Cardiac muscle cell (in vitro differentiated cells and primary cell): Measurements from ENCODE around the gene GATA2. TPM values are rescaled to one million over a fixed set of nuclear protein-coding genes. Genes with fewer than 3 reads are reported as not detected.

Experiments used
- DNase-seq, 2 donors: peaks; one replicate each; pipeline versions ENCODE4 v3.0.0 to v3.0.0-alpha.2; 2010 to 2017; ENCODE audit warnings: low read depth in 1 of 2, low spot score in 1 of 2
- H3K27ac ChIP-seq: fragments of 200-600 bp; sonication (generic); 2 replicates; pipeline ENCODE4 v1.5.1; 2016
- H3K27me3 ChIP-seq: fragments of 200-600 bp; sonication (generic); 2 replicates; pipeline ENCODE4 v1.6.0; 2016; ENCODE audit warnings: control low read depth
- H3K36me3 ChIP-seq: fragments of 200-600 bp; sonication (generic); 2 replicates; pipeline ENCODE4 v1.5.1; 2016; ENCODE audit warnings: control low read depth
- H3K4me1 ChIP-seq: fragments of 200-600 bp; sonication (generic); 2 replicates; pipeline ENCODE4 v1.8.1; 2017; ENCODE audit warnings: low read depth, mild to moderate bottlenecking, mixed run types
- H3K4me3 ChIP-seq: fragments of 200-600 bp; sonication (generic); 2 replicates; pipeline ENCODE4 v1.5.1; 2016; ENCODE audit warnings: mild to moderate bottlenecking
- H3K9me3 ChIP-seq: fragments of 200-600 bp; sonication (generic); 2 replicates; pipeline ENCODE4 v1.5.1; 2017; ENCODE audit warnings: low read depth, mild to moderate bottlenecking, control low read depth
- polyA plus RNA-seq: library from polyadenylated mRNA; unstranded; fragments of >200 nt; fragmentation: Nextera tagmentation; extraction: Ambion mirVana; gene quantifications from 2 replicates; pipeline ENCODE4 v1.2.1, GENCODE V29; 2016
- total RNA-seq: library from RNA; depleted of rRNA; stranded (reverse); fragments of >200 nt; gene quantifications from 2 replicates; pipeline ENCODE4 v1.2.3, GENCODE V29; 2016
- TF ChIP-seq, protein P1 (sequence below): IDR thresholded peaks from 2 replicates; pipeline ENCODE4 v1.5.1; 2012; ENCODE audit warnings: low read depth, mild to moderate bottlenecking, low read length

GATA2 gene
- total and polyA plus RNA-seq, 2 experiments from 2014 or later, result 15.2 to 18.3 TPM

DNA sequence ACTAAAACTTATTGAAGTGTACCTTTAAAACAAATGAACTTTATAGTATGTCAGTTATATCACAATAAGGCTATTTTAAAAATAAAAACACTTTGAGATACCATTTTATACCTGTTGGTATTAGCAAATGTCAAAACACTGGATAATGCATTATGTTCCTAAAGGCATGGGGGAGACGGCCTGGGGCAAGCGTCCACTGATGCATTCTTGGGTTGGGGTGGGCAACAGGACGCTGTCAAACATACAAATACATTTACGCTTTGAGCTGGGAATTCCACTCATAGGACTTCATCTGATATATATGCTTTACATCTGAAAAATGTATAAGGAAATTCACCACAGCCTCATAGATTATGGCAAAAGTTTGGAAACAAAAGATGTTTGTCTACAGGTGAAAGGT is 7.6 kb upstream of the GATA2 start:
- H3K27ac ChIP-seq, result no peak overlapping the region
- H3K4me3 ChIP-seq, result no peak overlapping the region
- TF ChIP-seq, protein P1, sequence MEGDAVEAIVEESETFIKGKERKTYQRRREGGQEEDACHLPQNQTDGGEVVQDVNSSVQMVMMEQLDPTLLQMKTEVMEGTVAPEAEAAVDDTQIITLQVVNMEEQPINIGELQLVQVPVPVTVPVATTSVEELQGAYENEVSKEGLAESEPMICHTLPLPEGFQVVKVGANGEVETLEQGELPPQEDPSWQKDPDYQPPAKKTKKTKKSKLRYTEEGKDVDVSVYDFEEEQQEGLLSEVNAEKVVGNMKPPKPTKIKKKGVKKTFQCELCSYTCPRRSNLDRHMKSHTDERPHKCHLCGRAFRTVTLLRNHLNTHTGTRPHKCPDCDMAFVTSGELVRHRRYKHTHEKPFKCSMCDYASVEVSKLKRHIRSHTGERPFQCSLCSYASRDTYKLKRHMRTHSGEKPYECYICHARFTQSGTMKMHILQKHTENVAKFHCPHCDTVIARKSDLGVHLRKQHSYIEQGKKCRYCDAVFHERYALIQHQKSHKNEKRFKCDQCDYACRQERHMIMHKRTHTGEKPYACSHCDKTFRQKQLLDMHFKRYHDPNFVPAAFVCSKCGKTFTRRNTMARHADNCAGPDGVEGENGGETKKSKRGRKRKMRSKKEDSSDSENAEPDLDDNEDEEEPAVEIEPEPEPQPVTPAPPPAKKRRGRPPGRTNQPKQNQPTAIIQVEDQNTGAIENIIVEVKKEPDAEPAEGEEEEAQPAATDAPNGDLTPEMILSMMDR, result no peak
- DNase-seq, result no peak
- H3K9me3 ChIP-seq, result no peaks in the 10 kb centered on the region
- H3K4me1 ChIP-seq, result peaks cover 11% of the 10 kb centered on the region
- H3K36me3 ChIP-seq, result no peaks in the 10 kb centered on the region
- peaks cover 23% of the 10 kb centered on the region for H3K27me3 ChIP-seq

DNA sequence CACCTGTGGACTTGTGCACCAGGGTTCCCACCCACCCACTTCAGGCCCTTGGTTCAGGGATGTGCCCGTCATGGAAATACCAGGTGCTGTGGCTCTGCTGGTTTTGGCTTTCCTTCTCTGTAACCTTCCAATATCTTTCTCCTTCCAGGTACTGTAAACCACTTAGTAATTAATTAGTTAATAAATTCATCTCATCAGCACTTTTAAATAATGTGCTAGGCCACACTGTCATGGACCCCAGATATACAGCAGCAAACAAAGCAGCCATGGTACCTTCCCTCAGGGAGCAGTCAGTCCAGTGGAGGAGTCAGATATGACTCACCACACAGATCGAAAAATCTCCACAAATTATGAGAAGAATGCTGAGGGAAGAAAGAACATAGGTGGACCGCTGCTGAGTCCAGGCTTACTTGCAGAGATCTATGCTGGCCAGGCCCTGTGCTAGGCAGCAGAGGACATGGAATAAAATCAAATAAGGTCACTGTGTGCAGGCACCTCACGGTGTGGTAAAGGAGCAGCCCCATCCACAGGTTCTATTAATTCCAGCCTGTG is 6.8 kb upstream of the GATA2 start:
- TF ChIP-seq, protein P1, result no peak
- Histone ChIP-seq H3K4me1 (peaks cover 11% of the 10 kb centered on the region), H3K9me3 (no peaks in the 10 kb centered on the region), H3K27me3 (peaks cover 31% of the 10 kb centered on the region), H3K36me3 (no peaks in the 10 kb centered on the region), H3K27ac (no peak overlapping the region), H3K4me3 (no peak overlapping the region)
- peak in 1 of 2 donors; percentile 46 for DNase-seq

DNA sequence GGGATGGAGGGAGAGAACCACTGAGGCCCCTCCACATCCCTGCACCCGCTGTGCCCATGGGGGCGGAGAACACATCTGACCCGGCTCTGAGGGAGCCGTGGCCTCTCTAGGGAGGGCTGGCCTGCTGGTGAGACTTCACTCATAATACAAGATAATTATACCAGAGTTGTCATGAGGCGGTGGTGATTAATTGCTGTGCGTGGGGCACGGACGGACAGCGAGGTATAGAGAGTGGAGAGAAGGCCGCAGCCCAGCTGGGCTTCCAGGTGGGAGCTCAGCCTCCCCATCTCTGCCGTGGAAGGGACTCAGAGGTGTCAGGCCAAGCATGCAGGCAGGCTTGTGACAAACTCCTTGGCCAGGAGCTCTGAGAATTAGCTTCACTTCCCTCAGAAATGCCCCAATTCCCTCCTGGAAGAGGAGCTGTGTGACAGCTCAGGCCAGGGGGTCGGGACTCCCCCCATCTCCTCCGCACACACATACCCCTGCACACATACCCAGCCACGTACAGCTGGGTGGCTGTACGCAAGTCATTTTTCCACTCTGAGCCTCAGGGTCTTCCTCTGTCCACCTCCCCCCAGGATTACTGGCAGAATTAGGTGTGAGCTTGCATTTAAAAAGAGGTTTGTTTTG is 6.0 kb upstream of the GATA2 start:
- Histone ChIP-seq H3K9me3 (no peaks in the 10 kb centered on the region), H3K36me3 (no peaks in the 10 kb centered on the region), H3K4me3 (no peak overlapping the region), H3K4me1 (peaks cover 11% of the 10 kb centered on the region), H3K27me3 (peaks cover 39% of the 10 kb centered on the region), H3K27ac (no peak overlapping the region)
- TF ChIP-seq, protein P1, result no peak
- DNase-seq, result no peak

DNA sequence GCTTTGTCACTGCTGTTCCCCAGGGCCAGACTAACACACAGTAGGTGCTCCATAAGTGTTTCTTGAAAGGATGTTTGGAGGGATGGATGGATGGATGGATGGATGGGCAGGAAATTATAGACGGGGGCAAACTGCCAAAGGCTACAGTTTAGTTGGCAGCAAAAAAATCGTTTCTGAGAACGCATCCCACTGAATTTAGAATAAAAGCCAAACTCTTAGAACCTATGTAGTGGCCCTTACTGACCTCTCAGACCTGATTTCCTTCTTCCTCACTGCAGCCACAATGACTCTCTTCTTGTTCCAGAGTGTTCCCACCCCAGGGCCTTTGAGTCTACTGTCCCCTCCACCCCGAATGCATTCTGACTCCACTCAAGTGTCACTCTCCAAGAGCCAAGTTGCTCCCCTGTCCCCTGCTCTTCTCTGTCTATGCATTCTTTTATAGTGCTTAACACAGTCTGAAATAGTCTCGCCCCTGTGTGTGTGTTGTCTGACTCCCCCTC is 5.2 kb upstream of the GATA2 start:
- Histone ChIP-seq H3K4me3 (peak overlapping the region; percentile 53), H3K27ac (no peak overlapping the region), H3K36me3 (no peaks in the 10 kb centered on the region)

DNA sequence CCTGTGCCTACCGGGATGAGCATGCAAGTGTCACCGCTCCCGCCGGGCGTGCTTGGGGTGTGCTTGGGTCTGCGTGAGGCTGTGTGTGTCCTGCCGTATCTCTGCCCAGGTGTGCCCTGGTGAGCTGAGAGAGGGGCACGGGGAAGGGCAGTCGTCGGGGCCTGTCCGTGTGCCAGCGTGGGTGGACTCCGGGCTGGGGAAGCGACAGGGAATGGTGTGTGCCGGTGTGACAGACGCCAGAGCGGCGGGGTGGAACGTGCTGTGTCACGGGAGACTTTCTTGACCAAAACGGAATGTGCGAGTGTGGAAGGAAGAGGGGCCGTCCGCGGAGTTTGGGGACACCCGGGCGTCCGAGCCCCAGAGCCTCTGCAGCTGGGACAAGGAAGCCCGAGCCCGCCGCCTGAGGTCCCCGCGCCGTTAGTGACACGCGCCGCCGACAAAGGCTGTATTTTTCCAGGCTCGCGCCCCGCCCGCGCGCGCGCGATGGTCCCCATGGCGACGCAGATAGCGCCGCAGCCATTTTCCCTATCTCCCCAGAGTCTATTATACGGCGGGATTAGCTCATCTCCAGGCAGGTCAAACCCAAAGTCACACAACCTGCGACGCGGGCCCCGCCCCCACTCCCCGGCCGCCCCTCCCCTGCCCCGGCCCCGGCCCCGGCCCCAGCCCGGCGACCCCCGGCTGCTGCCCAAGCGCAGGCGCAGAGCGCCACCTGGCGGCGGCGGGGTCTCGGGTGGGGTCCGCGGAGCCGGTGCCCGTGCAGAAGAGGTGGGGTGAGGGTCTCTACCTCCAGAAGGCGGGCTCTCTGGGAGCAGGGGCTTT is 4.5 kb upstream of the GATA2 start:
- Histone ChIP-seq H3K9me3 (no peaks in the 10 kb centered on the region), H3K27me3 (peaks cover 54% of the 10 kb centered on the region)

More for the DNA sequence above, 5.2 kb upstream of the GATA2 start:
- TF ChIP-seq, protein P1, result no peak
- no peak for DNase-seq
- Histone ChIP-seq H3K27me3 (peaks cover 47% of the 10 kb centered on the region), H3K9me3 (no peaks in the 10 kb centered on the region), H3K4me1 (peaks cover 11% of the 10 kb centered on the region)

More for the DNA sequence above, 4.5 kb upstream of the GATA2 start:
- Histone ChIP-seq H3K27ac (no peak overlapping the region), H3K4me1 (peaks cover 16% of the 10 kb centered on the region), H3K4me3 (peak overlapping the region; percentile 53), H3K36me3 (no peaks in the 10 kb centered on the region)
- TF ChIP-seq, protein P1, result peak; percentile 59
- peak; percentile 38 to 80 for DNase-seq
